ENCODE data around the gene DMPK.

DMPK gene

DNA sequence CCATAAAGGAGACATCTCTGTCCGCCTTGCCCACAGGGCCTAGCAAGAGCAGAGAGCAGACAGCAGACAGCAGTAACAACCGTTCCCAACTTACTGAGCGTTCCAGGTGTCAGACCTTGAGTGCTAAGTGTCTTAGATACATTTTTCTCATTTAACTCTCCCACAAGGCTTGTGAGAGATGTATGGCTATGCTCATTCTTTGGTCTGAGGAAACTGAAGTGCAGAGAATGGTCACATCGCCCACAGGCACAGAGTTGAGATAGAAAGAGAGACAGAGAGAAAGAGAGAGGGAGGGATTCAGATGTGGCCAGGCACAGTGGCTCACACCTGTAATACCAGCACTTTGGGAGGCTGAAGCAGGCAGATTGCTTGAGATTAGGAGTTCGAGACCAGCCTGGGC is 34.8 kb downstream of the DMPK start:
- DNase-seq (ENCODE audit: low spot score), result no peak
- TF ChIP-seq, protein P1, sequence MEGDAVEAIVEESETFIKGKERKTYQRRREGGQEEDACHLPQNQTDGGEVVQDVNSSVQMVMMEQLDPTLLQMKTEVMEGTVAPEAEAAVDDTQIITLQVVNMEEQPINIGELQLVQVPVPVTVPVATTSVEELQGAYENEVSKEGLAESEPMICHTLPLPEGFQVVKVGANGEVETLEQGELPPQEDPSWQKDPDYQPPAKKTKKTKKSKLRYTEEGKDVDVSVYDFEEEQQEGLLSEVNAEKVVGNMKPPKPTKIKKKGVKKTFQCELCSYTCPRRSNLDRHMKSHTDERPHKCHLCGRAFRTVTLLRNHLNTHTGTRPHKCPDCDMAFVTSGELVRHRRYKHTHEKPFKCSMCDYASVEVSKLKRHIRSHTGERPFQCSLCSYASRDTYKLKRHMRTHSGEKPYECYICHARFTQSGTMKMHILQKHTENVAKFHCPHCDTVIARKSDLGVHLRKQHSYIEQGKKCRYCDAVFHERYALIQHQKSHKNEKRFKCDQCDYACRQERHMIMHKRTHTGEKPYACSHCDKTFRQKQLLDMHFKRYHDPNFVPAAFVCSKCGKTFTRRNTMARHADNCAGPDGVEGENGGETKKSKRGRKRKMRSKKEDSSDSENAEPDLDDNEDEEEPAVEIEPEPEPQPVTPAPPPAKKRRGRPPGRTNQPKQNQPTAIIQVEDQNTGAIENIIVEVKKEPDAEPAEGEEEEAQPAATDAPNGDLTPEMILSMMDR (IDR thresholded peaks at IDR 0.05; ENCODE audit: extremely low read depth, missing control alignments), result no peak

DNA sequence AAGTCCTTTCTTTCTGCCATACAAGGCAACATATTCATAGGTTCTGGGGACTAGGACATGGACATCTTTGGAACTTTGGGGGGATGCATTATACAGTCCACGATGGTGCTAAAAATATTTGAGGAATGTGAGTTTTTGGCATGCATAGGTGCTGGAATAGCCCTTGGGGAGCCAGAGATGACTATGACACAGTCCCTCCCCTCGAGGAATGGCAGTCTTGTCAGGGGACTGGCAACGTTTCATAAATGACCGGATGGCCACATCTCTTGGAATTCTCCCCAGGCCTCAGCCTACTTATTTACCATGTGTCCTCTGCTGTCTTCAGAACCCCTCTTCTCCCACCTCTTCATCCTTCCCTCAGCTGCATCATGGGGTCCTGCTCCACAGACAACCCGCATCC is 35.4 kb downstream of the DMPK start:
- no peak for DNase-seq (ENCODE audit: low spot score)
- TF ChIP-seq, protein P1 (IDR thresholded peaks at IDR 0.05; ENCODE audit: extremely low read depth, missing control alignments), result no peak

DNA sequence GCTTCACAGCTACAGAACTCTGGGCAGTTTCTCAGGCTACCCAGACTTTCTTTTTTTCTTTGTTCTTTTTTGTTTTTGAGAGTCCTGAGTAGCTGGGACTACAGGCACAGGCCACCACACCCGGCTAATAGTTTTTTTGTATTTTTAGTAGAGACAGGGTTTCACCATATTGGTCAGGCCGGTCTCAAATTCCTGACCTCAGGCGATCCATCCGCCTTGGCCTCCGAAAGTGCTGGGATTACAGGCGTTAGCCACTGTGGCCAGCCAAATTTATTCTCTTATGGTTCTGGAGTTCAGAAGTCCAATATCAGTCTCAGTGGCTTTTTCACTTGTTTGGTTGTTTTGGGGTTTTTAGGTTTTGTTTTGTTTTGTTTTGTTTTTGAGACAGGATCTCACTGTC is 36.7 kb downstream of the DMPK start:
- DNase-seq (ENCODE audit: low spot score), result no peak
- TF ChIP-seq, protein P1 (IDR thresholded peaks at IDR 0.05; ENCODE audit: extremely low read depth, missing control alignments), result no peak

DNA sequence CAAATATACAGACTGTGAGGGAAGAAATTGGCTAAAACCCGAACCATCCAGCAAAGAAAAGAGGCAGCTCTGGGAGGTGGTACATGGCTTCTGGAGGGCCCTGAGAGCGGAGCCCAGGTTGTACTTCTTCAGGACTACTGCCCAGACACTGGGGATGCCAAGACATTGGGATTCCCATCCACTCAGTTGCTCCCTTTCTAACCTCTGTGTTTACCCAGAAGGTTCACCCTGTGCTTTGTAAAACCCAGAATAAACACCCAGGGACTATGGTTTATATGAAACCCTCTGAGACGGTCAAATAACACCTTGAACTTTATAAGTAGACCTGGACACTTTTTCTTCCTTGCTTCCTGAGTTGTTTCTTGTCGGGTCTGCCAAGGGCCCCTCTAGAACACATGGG is 39.3 kb downstream of the DMPK start:
- DNase-seq (ENCODE audit: low spot score), result no peak
- TF ChIP-seq, protein P1 (IDR thresholded peaks at IDR 0.05; ENCODE audit: extremely low read depth, missing control alignments), result no peak

DNA sequence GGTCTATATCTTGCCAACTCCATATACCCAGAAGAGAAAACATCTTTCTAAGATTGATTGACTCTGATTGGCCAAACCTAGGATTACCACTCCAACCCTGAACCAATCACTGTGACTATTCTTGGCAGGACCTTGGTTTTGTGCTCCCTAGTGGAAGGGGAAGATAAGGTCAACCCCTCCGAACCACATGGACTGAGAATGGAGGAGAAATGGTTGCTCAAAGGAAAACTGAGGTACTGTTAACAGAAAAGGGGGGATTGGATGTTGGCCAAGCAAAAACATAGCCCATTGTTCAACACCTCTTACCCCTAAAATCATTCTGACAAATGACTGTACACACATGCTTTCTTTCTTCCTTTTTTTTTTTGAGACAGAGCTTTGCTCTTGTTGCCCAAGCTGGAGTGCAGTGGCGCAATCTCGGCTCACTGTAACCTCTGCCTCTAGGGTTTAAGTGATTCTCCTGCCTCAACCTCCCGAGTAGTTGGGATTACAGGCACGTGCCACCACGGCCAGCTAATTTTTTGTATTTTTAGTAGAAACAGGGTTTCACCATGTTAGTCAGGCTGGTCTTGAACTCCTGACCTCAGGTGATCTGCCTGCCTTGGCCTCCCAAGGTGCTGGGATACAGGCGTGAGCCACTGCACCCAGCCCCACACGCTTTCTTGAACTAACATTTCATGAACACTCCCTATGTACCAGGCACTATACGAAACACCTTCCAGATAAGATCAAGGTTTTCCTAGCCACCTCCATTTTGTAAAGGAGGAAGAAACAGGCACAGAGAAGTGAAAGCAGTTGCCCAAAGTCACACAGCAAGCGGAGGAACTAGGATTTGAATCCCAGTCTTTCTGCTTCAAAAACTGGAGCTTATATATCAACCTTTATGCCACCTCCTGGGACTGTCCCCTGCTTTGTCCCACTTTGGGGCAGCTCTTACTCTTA is 42.5 kb downstream of the DMPK start:
- DNase-seq (ENCODE audit: low spot score), result no peak
- TF ChIP-seq, protein P1 (IDR thresholded peaks at IDR 0.05; ENCODE audit: extremely low read depth, missing control alignments), result no peak

DNA sequence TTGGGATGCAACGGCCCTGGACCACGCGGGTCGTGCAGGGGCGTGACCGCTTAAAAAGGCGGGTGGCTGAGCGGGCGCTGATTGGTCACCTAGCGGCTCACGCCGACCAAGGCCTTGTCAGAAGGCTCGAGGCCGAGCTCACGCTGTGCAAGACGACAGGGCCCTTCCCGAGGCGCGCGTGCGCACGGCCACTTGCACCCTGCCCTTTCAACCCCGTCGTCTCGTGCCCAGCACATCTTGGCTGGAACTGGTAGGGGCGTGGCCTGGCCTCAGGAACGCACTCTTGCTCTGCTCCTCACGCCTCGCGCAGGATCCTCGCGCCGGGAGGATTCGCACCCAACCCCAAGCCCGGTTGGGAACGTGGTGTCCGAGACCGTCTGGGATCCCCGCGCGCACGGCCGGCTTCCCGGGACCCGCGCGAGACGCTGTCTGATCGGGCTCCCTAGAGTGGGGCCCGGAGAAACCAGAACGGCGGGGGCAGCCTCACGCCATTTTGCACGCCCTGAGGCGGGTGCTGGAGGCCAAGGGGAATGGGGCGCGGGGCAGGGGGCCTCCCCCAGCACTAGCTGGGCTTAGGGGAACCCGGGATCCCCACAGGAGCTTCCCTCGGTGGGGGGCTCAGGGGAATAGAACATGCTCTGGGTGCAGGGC is 49.0 kb downstream of the DMPK start, which contains the start of gene MEIOSIN:
Gene MEIOSIN (plus strand): TSS at position 280 of the 651 bp plus-strand sequence. CDS start 1,938 bp downstream, outside the sequence.
- TF ChIP-seq, protein P1 (IDR thresholded peaks at IDR 0.05; ENCODE audit: extremely low read depth, missing control alignments), result no peak
- DNase-seq (ENCODE audit: low spot score), result no peak
